Measurements from ENCODE around the gene PGF. TPM values are rescaled to one million over a fixed set of nuclear protein-coding genes. Genes with fewer than 3 reads are reported as not detected.

PGF gene
- total and polyA plus RNA-seq, 2 of the 13 experiments (the other 11 are each of a cell fraction or from before 2014, with no cell fraction given): 10.7 to 27.5 TPM

- no peaks in the 10 kb centered on the region for H3K36me3 ChIP-seq (replicated peaks in 1 of 2; ENCODE audit: control insufficient read depth in 1 of 2, insufficient read depth in 2 of 2, low read length in 2 of 2)
- ChIA-PET POLR2A (interaction anchor here (1.2 kb wide), 1 partner anchor 25 kb away, joined by 3 read pairs; no protein-coding TSS in a partner anchor), CTCF (ENCODE audit: low intra/inter-chr PET ratio, low total read pairs) (no interaction called here)
- ATAC-seq: no peak
- no peaks in the 10 kb centered on the region for H4K20me1 ChIP-seq (ENCODE audit: insufficient read depth, low read length)
- H3K9ac ChIP-seq (ENCODE audit: insufficient read depth, low read depth, low read length): no peak overlapping the region
- no peaks in the 10 kb centered on the region for H3K9me3 ChIP-seq (ENCODE audit: low read length)
- no peak overlapping the region for H3K4me3 ChIP-seq (replicated peaks in 1 of 3; ENCODE audit: insufficient read depth in 1 of 3, low read depth in 2 of 3, low read length in 3 of 3)
- WGBS (ENCODE audit: low lambda C conversion rate): 32% methylated on average over 8 of the region's 11 CpGs
- no peak overlapping the region for H2AFZ ChIP-seq (ENCODE audit: low read length)
- no peak for FAIRE-seq
- no peak for DNase-seq (ENCODE audit: low spot score)
- H3K4me2 ChIP-seq (ENCODE audit: low read depth, low read length): no peak overlapping the region
- TF ChIP-seq, protein P1, sequence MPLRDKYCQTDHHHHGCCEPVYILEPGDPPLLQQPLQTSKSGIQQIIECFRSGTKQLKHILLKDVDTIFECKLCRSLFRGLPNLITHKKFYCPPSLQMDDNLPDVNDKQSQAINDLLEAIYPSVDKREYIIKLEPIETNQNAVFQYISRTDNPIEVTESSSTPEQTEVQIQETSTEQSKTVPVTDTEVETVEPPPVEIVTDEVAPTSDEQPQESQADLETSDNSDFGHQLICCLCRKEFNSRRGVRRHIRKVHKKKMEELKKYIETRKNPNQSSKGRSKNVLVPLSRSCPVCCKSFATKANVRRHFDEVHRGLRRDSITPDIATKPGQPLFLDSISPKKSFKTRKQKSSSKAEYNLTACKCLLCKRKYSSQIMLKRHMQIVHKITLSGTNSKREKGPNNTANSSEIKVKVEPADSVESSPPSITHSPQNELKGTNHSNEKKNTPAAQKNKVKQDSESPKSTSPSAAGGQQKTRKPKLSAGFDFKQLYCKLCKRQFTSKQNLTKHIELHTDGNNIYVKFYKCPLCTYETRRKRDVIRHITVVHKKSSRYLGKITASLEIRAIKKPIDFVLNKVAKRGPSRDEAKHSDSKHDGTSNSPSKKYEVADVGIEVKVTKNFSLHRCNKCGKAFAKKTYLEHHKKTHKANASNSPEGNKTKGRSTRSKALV (CRISPR knock-in tag; IDR thresholded peaks at IDR 0.05): no peak
- TF ChIP-seq RERE (CRISPR knock-in tag; IDR thresholded peaks at IDR 0.05; ENCODE audit: low read depth) (no peak), HNRNPLL (IDR thresholded peaks at IDR 0.05; ENCODE audit: low read depth, low read length, poor library complexity, severe bottlenecking) (no peak), DR1 (CRISPR knock-in tag; IDR thresholded peaks at IDR 0.05) (no peak), NR2C2 (CRISPR knock-in tag; IDR thresholded peaks at IDR 0.05; ENCODE audit: borderline replicate concordance) (no peak), ZBTB7B (CRISPR knock-in tag; IDR thresholded peaks at IDR 0.05) (no peak), POLR2AphosphoS5 (IDR thresholded peaks at IDR 0.05; ENCODE audit: low read depth, low read length) (no peak), ZNF207 (IDR thresholded peaks at IDR 0.05; ENCODE audit: borderline replicate concordance) (no peak), ZKSCAN1 (IDR thresholded peaks at IDR 0.05; ENCODE audit: low read length) (no peak)
- TF ChIP-seq, protein P2, sequence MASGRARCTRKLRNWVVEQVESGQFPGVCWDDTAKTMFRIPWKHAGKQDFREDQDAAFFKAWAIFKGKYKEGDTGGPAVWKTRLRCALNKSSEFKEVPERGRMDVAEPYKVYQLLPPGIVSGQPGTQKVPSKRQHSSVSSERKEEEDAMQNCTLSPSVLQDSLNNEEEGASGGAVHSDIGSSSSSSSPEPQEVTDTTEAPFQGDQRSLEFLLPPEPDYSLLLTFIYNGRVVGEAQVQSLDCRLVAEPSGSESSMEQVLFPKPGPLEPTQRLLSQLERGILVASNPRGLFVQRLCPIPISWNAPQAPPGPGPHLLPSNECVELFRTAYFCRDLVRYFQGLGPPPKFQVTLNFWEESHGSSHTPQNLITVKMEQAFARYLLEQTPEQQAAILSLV (CRISPR knock-in tag; IDR thresholded peaks at IDR 0.05; ENCODE audit: borderline replicate concordance): no peak
- peaks cover 51% of the 10 kb centered on the region for H3K4me1 ChIP-seq (ENCODE audit: insufficient read depth, low read length)
- intact Hi-C loops (cut with micrococcal nuclease; ENCODE audit: unreplicated experiment) (no loop called here), in situ Hi-C loops (cut with HindIII; ENCODE audit: extremely low pct_ligation_motif_present, low pct_unique_long_range_greater_than_20kb) (no loop called here)
- no peak overlapping the region for H3K27ac ChIP-seq (ENCODE audit: extremely low read length, insufficient read depth, low read length)
- no peaks in the 10 kb centered on the region for H3K79me2 ChIP-seq (ENCODE audit: insufficient read depth, low read length)
- H3K27me3 ChIP-seq (ENCODE audit: control insufficient read depth in 1 of 2, insufficient read depth in 2 of 2, low read length in 2 of 2): peaks cover 0 to 40% of the 10 kb centered on the region in 2 experiments; a peak in 4 of 5 replicates
- no TSS peak for BruUV-seq (replicated peaks)
Observed at GRCh38 chr14:74976264-74977113, 21.1 kb upstream of the PGF start.
